ENCODE data around the gene FBXW9.

The FBXW9 gene

DNA sequence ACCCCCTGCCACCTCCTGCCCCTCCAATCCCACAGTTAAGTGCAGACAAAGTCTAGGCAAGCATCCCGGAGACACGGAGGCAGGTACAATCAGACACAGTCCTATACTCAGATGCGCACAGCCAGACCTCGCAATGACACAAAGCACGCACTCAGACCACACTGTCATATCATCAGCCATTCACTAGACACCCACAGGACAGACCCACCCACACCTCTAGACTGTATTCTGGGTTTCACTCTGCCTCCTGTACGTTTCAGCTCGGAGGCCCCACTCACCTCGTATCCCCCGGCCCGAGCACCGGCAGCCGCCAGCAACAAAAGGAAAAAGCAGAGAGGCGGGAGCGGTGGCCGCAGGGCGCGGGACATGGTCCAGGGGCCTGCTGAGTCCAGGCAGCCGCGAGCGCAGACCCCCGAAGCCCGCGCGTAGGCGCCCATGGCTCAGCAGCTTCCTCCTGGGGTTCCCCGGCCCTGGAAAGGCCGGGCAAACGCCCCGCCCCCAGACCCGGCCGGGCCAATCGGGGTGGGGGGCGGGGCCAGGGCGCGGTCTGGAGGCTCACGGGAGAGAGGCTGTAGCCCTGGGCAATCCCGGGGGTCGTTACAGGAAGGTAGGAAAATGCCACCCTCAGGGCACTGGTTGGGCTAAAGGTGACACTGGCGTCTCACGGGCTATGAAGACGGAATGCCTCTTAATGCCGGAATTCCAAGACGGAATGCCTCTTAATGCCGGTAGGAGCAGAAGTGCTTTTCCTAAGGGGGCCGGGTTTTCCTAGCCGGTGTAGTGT, 30.0 kb downstream of the FBXW9 start, which contains the start of the genes MAN2B1 and WDR83 (continued):
- TF ChIP-seq MZF1 (tag by site-specific recombination; IDR thresholded peaks at IDR 0.05; ENCODE audit: borderline replicate concordance) (no peak), ZNF785 (tag by site-specific recombination; IDR thresholded peaks at IDR 0.05) (no peak), ZBTB48 (tag by site-specific recombination; IDR thresholded peaks at IDR 0.05) (0 out of 2 replicates have a peak, but pooled peaks have one; percentile 47), ZBTB7A (tag by site-specific recombination; IDR thresholded peaks at IDR 0.05; ENCODE audit: low read depth) (peak; percentile 53; the same call in 1 of the 2 replicates), ZSCAN30 (tag by site-specific recombination; IDR thresholded peaks at IDR 0.05) (no peak), ZNF529 (tag by site-specific recombination; IDR thresholded peaks at IDR 0.05; ENCODE audit: insufficient replicate concordance) (no peak), ZNF621 (tag by site-specific recombination; IDR thresholded peaks at IDR 0.05) (no peak), SETDB1 (IDR thresholded peaks at IDR 0.05; ENCODE audit: insufficient read length, low read length) (no peak), ZFP69B (tag by site-specific recombination; IDR thresholded peaks at IDR 0.05) (no peak), ZNF843 (tag by site-specific recombination; IDR thresholded peaks at IDR 0.05) (no peak), WT1 (tag by site-specific recombination; IDR thresholded peaks at IDR 0.05) (no peak), ZFP3 (tag by site-specific recombination; IDR thresholded peaks at IDR 0.05; ENCODE audit: low read depth) (no peak), ZNF548 (tag by site-specific recombination; IDR thresholded peaks at IDR 0.05) (no peak), ZNF248 (tag by site-specific recombination; IDR thresholded peaks at IDR 0.05) (no peak), ZNF146 (tag by site-specific recombination; IDR thresholded peaks at IDR 0.05) (no peak), ZBTB17 (tag by site-specific recombination; IDR thresholded peaks at IDR 0.05) (peak; percentile 21; the same call in 1 of the 2 replicates), IKZF3 (tag by site-specific recombination; IDR thresholded peaks at IDR 0.05) (peak; percentile 87), ZNF221 (tag by site-specific recombination; IDR thresholded peaks at IDR 0.05; ENCODE audit: borderline replicate concordance) (no peak), ZIC2 (tag by site-specific recombination; IDR thresholded peaks at IDR 0.05) (peak; percentile 40; the same call in 1 of the 2 replicates), ZNF658 (tag by site-specific recombination; IDR thresholded peaks at IDR 0.05) (no peak), ZNF521 (tag by site-specific recombination; IDR thresholded peaks at IDR 0.05) (no peak), ZNF341 (tag by site-specific recombination; IDR thresholded peaks at IDR 0.05; ENCODE audit: low read depth) (no peak), ZNF416 (tag by site-specific recombination; IDR thresholded peaks at IDR 0.05) (no peak), ZNF670 (tag by site-specific recombination; IDR thresholded peaks at IDR 0.05; ENCODE audit: low read depth) (no peak), ZNF239 (tag by site-specific recombination; IDR thresholded peaks at IDR 0.05) (no peak), GLIS1 (tag by site-specific recombination; IDR thresholded peaks at IDR 0.05) (peak; percentile 55), ZNF214 (tag by site-specific recombination; IDR thresholded peaks at IDR 0.05; ENCODE audit: borderline replicate concordance) (no peak), ZNF335 (tag by site-specific recombination; conservative IDR thresholded peaks at IDR 0.05) (peak; percentile 84), ZBTB1 (tag by site-specific recombination; IDR thresholded peaks at IDR 0.05) (no peak)
- TF ChIP-seq, protein P1, sequence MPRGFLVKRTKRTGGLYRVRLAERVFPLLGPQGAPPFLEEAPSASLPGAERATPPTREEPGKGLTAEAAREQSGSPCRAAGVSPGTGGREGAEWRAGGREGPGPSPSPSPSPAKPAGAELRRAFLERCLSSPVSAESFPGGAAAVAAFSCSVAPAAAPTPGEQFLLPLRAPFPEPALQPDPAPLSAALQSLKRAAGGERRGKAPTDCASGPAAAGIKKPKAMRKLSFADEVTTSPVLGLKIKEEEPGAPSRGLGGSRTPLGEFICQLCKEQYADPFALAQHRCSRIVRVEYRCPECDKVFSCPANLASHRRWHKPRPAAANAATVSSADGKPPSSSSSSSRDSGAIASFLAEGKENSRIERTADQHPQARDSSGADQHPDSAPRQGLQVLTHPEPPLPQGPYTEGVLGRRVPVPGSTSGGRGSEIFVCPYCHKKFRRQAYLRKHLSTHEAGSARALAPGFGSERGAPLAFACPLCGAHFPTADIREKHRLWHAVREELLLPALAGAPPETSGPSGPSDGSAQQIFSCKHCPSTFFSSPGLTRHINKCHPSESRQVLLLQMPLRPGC (tag by site-specific recombination; IDR thresholded peaks at IDR 0.05) = 0 out of 2 replicates have a peak, but pooled peaks have one; percentile 10
- TF ChIP-seq, protein P2, sequence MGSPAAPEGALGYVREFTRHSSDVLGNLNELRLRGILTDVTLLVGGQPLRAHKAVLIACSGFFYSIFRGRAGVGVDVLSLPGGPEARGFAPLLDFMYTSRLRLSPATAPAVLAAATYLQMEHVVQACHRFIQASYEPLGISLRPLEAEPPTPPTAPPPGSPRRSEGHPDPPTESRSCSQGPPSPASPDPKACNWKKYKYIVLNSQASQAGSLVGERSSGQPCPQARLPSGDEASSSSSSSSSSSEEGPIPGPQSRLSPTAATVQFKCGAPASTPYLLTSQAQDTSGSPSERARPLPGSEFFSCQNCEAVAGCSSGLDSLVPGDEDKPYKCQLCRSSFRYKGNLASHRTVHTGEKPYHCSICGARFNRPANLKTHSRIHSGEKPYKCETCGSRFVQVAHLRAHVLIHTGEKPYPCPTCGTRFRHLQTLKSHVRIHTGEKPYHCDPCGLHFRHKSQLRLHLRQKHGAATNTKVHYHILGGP (tag by site-specific recombination; IDR thresholded peaks at IDR 0.05) = no peak
- TF ChIP-seq, protein P3, sequence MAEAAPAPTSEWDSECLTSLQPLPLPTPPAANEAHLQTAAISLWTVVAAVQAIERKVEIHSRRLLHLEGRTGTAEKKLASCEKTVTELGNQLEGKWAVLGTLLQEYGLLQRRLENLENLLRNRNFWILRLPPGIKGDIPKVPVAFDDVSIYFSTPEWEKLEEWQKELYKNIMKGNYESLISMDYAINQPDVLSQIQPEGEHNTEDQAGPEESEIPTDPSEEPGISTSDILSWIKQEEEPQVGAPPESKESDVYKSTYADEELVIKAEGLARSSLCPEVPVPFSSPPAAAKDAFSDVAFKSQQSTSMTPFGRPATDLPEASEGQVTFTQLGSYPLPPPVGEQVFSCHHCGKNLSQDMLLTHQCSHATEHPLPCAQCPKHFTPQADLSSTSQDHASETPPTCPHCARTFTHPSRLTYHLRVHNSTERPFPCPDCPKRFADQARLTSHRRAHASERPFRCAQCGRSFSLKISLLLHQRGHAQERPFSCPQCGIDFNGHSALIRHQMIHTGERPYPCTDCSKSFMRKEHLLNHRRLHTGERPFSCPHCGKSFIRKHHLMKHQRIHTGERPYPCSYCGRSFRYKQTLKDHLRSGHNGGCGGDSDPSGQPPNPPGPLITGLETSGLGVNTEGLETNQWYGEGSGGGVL (tag by site-specific recombination; IDR thresholded peaks at IDR 0.05) = peak; percentile 31; the same call in 1 of the 2 replicates
- TF ChIP-seq, protein P4, sequence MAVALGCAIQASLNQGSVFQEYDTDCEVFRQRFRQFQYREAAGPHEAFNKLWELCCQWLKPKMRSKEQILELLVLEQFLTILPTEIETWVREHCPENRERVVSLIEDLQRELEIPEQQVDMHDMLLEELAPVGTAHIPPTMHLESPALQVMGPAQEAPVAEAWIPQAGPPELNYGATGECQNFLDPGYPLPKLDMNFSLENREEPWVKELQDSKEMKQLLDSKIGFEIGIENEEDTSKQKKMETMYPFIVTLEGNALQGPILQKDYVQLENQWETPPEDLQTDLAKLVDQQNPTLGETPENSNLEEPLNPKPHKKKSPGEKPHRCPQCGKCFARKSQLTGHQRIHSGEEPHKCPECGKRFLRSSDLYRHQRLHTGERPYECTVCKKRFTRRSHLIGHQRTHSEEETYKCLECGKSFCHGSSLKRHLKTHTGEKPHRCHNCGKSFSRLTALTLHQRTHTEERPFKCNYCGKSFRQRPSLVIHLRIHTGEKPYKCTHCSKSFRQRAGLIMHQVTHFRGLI (tag by site-specific recombination; IDR thresholded peaks at IDR 0.05) = no peak
- TF ChIP-seq, protein P5, sequence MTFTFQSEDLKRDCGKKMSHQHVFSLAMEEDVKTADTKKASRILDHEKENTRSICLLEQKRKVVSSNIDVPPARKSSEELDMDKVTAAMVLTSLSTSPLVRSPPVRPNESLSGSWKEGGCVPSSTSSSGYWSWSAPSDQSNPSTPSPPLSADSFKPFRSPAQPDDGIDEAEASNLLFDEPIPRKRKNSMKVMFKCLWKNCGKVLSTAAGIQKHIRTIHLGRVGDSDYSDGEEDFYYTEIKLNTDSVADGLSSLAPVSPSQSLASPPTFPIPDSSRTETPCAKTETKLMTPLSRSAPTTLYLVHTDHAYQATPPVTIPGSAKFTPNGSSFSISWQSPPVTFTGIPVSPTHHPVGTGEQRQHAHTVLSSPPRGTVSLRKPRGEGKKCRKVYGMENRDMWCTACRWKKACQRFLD (tag by site-specific recombination; IDR thresholded peaks at IDR 0.05) = no peak
